HG03039 (cell line): Measurements from ENCODE around the gene CDIP1.

ENCODE experiments used
- ATAC-seq: cut with Tn5 transposase; IDR thresholded peaks from one replicate; pipeline ENCODE4 v1.9.1; 2021; ENCODE audit warnings: mild to moderate bottlenecking, moderate library complexity; ENCODE audit not compliant: unreplicated experiment

CDIP1 gene

DNA sequence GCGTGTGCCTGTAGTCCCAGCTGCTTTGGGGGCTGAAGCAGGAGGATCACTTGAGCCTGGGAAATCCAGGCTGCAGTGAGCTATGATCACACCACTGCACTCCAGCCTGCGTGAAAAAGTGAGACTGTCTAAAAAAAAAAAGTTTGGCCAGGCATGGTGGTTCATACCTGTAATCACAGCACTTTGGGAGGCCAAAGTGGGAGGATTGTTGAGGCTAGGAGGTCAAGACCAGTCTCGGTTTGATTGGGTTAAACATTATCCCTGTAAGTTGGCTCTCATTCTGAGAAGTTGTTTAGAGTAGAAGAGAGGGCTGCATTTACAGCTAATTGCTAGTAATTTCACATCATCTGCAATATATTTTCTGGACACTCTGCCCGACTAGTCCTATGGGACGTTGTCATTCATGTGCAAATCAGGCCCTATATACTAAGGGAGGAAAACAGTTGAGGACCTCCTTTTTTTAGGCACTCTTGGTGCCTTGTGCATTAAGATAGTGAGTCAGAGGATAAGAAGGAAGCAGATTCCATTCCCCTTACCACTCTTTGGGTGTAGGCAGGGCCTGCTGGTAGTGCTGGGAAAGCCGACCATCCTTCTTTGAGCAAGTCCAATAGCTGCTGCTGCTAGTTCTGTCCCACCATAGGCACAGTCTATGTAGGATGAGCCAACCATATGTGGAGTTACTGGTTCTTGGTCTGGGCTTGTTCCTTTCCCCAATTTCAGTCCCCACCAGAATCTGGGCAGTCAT, 43.7 kb downstream of the CDIP1 start:
- no peak for ATAC-seq

GRCh38 chr16:4491898-4492297, 46.7 kb downstream of the CDIP1 start:
- ATAC-seq = no peak

- no peak for ATAC-seq
These were observed 49.5 kb downstream of the CDIP1 start for GRCh38 chr16:4489030-4489429.

DNA sequence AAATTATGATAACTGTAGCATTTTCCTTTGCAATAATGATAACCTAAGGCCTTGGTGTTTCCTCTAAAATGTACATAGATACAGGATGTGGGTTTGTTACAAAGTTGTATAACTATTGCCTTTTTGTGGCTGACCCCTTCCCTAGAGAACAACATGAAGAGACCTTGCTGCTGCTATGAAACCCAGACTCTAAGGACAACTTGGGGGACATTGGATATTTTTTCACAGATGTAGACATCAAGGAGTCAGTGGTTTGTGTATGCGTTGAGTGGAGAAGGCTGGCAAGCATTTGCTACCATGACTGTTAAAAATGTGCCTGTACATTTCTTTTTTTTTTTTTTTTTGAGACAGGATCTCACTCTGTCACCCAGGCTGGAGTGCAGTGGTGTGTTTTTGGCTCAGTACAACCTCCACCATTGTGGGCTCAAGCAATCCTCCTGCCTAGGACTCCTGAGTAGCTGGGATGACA, 50.0 kb downstream of the CDIP1 start:
- no peak for ATAC-seq

DNA sequence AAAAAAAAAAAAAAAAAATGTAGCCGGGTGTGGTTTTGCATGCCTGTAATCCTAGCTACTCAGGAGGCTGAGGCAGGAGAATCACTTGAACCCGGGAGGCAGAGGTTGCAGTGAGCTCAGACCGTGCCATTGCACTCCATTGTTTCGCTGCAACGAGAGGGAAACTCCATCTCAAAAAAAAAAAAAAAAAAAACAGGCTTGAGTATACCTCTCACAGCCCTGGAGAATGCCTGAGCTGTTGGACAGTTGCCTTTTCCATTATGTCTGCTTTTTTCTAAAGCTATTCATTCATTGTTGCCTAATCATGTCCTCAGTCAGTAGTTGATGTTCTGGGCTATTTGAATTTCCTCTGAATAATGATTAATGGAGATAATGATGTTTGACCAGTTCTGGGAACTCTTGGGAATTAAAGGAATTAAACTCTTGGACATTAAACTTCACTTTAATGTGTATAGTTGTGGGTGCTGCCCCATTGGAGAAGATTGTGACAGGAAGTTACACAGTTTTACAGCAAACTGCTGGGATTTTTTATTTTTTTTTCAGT, 50.5 kb downstream of the CDIP1 start:
- no peak for ATAC-seq

DNA sequence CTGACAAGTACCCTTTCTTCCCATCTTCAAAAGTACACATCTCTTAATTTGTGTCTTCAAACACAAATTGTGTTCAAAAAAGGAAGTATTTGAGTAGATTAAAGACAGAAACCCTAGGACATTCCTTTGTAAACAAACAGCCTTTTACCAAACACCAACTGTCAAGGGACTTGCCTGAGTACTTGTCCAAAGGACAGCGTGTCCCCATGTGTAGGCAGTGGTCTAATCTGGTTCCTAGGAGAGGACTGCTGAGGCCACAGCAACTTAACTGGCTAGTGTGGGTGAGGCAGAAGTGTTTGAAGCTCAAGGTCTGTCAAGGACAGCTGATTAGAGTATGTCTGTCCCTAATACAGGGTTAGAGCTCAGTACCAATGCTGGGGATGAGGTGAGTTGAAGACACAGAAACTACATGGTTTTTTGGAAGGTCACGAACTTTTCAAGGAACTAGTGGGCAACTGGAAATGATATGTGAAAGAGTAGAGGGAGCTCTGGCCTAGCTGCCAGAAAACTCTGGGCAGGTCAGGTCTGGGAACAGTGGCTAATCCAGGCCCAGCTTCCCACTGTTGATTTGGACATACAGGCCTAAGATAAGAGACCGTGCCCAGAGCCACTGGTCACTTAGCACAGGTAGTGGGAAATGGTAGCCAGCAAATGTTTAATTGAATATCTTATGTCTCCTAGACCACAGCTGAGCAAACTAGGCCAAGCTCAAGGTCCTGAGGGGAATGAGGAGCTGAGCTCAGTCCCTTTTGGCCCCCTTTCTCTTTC, 52.3 kb downstream of the CDIP1 start:
- ATAC-seq = no peak

DNA sequence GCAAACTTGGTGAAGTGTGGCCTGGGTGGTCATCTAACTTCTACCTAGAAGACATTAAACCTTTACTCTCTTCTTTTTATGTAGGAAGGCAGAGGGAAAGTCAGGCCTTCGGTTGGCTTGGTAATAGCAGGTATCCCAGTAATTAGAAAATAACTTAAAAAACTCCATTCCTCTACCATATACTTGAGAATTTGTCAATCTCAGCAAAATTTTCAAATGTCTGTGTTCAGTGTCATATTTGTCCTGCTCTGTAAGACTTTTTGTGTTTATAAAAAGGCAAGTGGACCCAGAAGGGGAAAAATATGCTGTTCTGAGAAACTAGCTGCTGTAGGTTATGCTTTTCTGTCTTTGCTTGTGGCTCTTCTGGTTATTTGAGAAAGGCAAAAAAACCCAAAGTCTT, 56.6 kb downstream of the CDIP1 start:
- ATAC-seq = no peak

GRCh38 chr16:4481526-4481925, 57.0 kb downstream of the CDIP1 start:
- ATAC-seq = no peak

DNA sequence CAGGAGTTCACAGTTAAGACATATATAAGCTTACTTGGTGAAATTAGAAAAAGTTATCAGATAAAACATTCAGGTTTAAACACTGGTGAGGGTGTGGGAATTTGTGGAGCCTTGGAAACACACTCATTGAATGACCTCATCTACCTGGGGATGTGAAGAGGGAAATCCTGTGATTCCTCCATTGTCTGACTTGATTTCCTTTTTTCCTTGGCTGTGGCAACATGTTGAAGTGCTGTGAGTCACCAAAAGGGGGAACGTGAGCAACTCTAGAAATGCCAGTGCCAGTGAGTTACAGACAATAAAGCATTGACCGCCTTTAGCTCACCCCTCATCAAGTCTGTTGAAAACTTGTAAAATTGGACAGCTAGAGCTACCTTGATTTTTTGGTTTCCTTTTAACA, 60.6 kb downstream of the CDIP1 start:
- no peak for ATAC-seq

DNA sequence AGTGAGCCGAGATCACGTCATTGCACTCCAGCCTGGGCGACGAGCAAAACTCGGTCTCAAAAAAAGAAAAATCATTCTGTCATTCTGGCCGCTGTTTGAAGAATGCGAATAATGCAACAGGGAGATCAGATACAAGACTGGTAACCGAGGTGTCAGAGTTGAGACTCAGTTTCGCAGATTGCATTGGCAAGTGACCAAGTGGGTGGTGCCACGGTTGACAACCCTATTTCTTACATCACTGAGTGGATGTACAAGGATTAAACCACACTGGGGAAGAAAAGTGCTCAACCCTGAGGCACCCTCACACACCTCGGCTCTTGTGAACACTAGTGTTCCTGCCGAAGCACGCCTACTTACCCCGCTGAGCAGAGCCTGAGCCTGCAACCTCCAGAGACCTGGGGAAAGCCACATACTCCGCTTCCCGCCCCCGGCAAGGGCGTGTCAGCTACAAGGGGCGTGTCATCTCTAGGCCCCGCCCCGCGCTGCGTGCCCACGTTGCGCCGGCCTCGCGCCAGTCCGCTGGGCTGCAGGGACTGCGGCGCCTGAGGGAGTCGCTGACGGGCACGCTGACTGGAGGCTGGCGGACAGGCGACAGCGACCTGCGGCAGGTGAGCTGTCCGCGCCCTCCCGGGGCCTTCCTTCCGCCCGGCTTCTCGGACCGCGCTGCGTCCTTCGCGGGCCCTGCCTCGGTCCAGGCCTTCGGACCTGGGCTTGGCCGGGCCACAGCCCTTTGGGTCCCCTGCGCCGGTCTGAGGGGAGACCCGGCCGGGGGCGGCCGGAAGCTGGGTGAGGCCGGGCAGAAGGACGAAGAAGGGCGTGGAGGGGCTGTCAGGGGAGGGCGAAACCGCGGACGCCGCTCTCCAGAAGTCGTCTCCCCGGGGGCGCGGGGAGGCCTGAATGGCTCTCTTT, 62.4 kb downstream of the CDIP1 start, which contains the start of gene HMOX2:
HMOX2 (plus strand) TSS at position 519 of the 909 bp plus-strand sequence. CDS start 29,127 bp downstream, outside the sequence.
- ATAC-seq = peak; percentile 84

DNA sequence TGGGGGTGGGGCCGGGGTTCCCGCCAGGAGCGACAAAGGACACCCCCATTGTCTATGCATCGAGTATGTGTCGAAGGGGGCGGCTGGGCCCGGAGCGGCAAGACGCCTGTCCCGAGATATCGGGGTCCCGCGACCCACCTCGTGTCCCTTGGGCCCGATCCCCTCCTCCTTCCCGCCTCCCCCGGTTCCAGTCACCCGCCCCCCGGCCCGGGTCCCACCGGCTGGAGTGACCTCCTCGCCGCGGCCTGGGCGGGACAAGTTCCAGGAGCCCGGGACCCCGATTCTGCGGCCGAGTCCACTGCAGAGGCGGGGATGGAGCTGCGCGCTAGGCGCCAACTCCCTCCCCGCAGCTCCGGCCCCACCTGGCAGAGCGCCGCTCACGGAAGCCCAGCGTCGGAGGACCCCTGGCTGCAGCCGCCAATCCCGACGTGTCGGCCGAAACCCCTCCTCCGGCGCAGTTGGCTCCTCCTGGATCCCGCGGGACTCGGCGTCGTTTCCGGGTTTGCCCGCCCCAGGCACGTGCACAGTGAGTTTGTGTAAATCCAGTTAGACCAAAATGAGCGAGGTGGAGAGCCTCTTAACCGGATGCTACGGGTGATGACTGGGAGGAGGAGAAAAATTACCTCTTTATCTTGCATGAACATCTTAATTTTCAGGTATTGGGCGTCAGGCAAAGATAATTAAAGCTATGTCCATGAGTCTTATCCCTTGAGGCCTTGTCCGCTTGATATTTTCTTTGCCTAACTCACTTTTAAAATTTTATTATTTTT, 64.2 kb downstream of the CDIP1 start, which contains the start of gene NMRAL1:
NMRAL1 (minus strand) TSS at position 434 of the 770 bp plus-strand sequence. CDS start 493 bp downstream, outside the sequence.
- no peak for ATAC-seq

GRCh38 chr16:4472880-4473279, 65.7 kb downstream of the CDIP1 start:
- no peak for ATAC-seq

GRCh38 chr16:4471869-4472268, 66.7 kb downstream of the CDIP1 start:
- no peak for ATAC-seq

DNA sequence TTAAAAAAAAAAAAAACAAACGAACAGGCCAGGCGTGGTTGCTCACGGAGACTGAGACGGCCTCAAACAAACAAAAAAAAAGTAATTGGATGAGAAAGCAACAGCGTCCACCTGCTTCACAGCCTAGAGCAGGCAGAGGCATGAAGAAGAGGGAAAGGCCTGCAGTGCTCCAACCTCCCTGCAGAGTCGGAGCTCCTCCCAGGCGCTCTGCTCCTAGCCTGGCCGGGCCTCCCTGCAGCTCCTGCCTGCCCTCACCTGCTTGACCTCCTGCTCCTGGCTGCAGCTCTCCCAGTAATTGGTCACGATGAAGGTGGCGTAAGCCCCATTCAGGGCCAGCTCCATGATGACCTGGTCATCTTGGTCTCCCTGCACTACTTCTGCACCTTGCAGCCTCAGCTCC, 69.6 kb downstream of the CDIP1 start:
- no peak for ATAC-seq

DNA sequence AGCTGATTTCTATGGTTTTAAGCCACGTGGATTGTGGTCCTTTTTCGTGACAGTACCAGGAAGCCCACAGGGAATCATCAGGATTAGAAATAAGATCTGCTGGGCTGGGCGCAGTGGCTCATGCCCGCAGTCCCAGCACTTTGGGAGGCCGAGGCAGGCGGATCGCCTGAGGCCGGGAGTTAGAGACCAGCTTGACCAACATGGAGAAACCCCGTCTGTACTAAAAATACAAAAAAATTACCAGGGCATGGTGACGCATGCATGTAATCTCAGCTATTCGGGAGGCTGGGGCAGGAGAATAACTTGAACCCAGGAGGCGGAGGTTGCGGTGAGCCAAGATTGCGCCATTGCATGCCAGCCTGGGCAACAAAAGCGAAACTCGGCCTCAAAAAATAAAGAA, 70.7 kb downstream of the CDIP1 start:
- ATAC-seq = no peak

DNA sequence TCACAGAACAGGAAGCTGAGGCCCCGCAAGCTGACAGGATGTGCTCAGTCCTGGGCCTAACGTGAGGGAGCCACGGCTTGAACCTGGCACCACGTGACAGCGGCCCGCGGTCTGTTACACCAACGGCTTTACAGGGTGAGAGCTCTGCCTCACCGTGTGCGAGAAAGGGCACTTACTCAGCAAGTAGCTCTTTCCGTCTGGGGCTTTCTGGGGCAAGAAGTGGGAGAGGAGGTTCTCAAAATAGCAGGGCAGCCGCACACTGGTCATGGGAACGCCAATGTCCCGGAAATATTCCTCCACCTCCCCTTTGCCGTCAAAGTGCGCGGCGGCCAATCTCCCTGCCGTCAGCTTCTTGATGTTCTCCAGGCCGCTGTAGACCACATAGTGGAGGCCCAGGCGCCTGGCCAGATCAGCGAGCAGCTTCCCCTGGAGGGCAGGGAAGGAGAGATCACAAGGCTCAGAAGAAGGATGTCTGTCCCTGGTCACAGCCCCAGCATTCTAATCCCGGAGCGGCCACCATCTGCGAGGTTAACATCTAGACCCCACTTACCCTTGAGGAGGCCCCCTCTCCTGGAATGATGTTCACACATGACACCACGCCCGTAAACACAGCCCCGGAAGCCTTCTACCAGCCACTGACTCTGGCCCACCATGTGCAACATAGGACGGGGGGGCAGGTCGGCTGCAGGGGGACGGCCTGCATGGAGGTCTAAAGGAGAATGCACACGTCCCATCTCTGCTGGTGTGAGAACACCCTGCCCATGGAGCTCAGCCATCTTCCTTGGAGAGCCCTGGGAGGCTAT, 72.4 kb downstream of the CDIP1 start:
- ATAC-seq = no peak

GRCh38 chr16:4463522-4464163, 74.9 kb downstream of the CDIP1 start:
- ATAC-seq = no peak

DNA sequence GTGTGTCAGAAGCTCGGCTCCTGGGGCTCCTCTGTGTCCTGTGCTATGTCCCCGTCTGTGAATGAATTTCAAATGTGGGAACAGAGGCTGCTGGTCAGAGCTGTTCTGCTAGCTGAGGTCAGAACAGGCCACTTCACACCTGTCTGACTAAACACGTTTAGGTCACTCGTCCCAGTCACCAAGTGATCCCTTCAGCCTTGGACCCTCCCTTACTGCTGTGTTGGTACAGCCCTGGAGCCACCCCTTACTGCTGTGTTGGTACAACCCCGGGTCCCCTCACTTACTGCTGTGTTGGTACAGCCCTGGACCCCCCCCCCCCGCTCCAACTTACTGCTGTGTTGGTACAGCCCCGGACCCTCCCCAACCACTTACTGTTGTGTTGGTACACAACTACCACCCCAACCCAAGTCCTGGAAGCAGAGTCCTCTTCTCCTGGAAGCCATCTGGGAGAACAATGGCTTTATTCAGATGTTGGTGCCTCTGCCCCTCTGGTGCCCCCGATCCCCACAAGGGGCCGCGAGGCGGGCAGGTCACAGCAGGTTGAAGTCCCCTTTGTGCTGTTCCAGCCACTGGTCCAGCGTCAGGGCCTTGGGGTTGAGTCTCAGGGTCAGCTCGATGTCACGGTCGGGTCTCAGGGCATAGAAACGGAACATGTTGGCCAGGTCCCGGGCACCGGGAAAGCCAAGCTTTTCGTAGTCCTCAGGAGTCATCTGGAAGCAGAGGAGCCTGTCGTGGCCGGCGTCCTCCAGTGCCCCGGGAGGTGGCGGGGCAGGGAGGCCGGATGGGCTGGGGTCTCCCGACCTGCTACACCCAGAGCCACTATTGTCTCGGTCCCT, 77.1 kb downstream of the CDIP1 start:
- ATAC-seq = no peak
